ENCODE results near the gene SERP2. TPM values are rescaled to one million over a fixed set of nuclear protein-coding genes. Genes with fewer than 3 reads are reported as not detected.

Gene SERP2
- total and polyA plus RNA-seq, 2 donors (not counting 3 experiments of a cell fraction or from before 2014, with no cell fraction given): 0.30 TPM; not detected in 1

DNA sequence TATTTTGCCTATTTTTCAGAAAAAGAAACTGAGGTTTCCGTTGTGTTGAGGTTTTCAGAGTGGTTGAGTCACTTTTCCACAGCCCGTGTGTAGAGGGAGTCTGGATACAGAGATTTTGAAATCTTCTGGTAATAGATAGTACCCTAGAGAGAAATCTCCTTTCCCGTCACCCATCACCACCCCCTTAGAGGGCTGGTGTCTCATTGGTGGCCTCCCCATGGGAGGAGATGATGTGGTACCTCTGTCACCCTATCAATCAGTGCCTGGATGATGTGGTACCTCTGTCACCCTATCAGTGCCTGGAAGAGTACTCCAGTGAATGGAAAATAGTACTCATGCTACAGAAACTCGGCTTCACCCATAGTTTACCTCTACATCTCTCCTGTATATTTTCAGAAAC, 42.2 kb upstream of the SERP2 start:
- Histone ChIP-seq H3K9ac (replicated peaks; ENCODE audit: extremely low read depth, insufficient read depth, low read length) (no peak overlapping the region), H4K20me1 (replicated peaks; ENCODE audit: control insufficient read depth, extremely low read depth, insufficient read depth, low read length) (no peaks in the 10 kb centered on the region), H3K9me1 (replicated peaks; ENCODE audit: control insufficient read depth, extremely low read depth, insufficient read depth, low read length) (no peaks in the 10 kb centered on the region), H3K4me1 (ENCODE audit: control insufficient read depth, extremely low read depth, insufficient read depth, low read length) (no peaks in the 10 kb centered on the region), H3K4me2 (ENCODE audit: insufficient read depth, low read length) (no peak overlapping the region), H3K9me3 (replicated peaks; ENCODE audit: control insufficient read depth, insufficient read depth, low read length) (no peaks in the 10 kb centered on the region), H3K27ac (ENCODE audit: insufficient read depth, low read depth, low read length) (no peak overlapping the region), H3K27me3 (ENCODE audit: control insufficient read depth in 2 of 2, insufficient read depth in 2 of 2, low read length in 2 of 2) (no peaks in the 10 kb centered on the region), H3K79me2 (ENCODE audit: control insufficient read depth, insufficient read depth, low read length) (no peaks in the 10 kb centered on the region), H3K36me3 (ENCODE audit: control insufficient read depth in 2 of 2, extremely low read depth in 1 of 2, insufficient read depth in 2 of 2, low read length in 2 of 2) (no peaks in the 10 kb centered on the region), H2AFZ (ENCODE audit: low read depth, low read length) (no peak overlapping the region), H3K4me3 (replicated peaks in 1 of 3; ENCODE audit: insufficient read depth in 1 of 3, low read depth in 1 of 3, low read length in 3 of 3) (no peak overlapping the region)
- dilution Hi-C loops (cut with MboI; ENCODE audit: extremely low pct_ligation_motif_present, low sequenced_read_pairs) (no loop called here), intact Hi-C loops (cut with micrococcal nuclease) (no loop called here)
- DNase-seq (ENCODE audit: low read depth, low spot score) (no peak), FAIRE-seq (no peak)
- POLR2A ChIA-PET: no interaction called here
- CTCF ChIA-PET: interaction anchor here (1.0 to 1.2 kb wide), 2 partner anchors 34 to 88 kb away, joined by 3 read pairs; no protein-coding TSS in a partner anchor
- BruUV-seq (replicated peaks): no TSS peak
- TF ChIP-seq JUN (IDR thresholded peaks at IDR 0.05; ENCODE audit: borderline replicate concordance, insufficient read depth, insufficient read length, low read depth): no peak
- TF ChIP-seq, protein P1, sequence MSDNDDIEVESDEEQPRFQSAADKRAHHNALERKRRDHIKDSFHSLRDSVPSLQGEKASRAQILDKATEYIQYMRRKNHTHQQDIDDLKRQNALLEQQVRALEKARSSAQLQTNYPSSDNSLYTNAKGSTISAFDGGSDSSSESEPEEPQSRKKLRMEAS (IDR thresholded peaks at IDR 0.05; ENCODE audit: insufficient read depth, insufficient read length): no peak
- TF ChIP-seq GATA2 (IDR thresholded peaks at IDR 0.05; ENCODE audit: insufficient read depth, insufficient read length, low read depth, low read length): no peak
- no peak for TF ChIP-seq FOS (IDR thresholded peaks at IDR 0.05; ENCODE audit: borderline replicate concordance, insufficient read depth, low read length)
- no peak for TF ChIP-seq POLR2A (IDR thresholded peaks at IDR 0.05; ENCODE audit: low read depth, low read length)
- TF ChIP-seq POLR2AphosphoS5 (IDR thresholded peaks at IDR 0.05; ENCODE audit: insufficient read depth, low read depth, low read length): no peak
- no peak for TF ChIP-seq MYC (IDR thresholded peaks at IDR 0.05; ENCODE audit: low read depth, low read length)
- TF ChIP-seq EZH2 (IDR thresholded peaks at IDR 0.05; ENCODE audit: borderline replicate concordance, low read depth, low read length, severe bottlenecking): no peak

Measured in endothelial cell of umbilical vein (primary cell).